Right kidney (tissue), 1 donor: ENCODE results near the gene SRBD1.

Experiments used
- DNase-seq: peaks from one replicate; pipeline ENCODE4 v3.0.0-alpha.2; 2016

SRBD1 gene

GRCh38 chr2:45595721-45596435 is 15.2 kb downstream of the SRBD1 start:
- DNase-seq: no peak

GRCh38 chr2:45591073-45591472 is 20.0 kb downstream of the SRBD1 start:
- no peak for DNase-seq

GRCh38 chr2:45588158-45588829 is 22.8 kb downstream of the SRBD1 start:
- no peak for DNase-seq

- DNase-seq: no peak
Measured at GRCh38 chr2:45586600-45586999, 24.5 kb downstream of the SRBD1 start.

- no peak for DNase-seq
Measured at GRCh38 chr2:45585267-45585861, 25.7 kb downstream of the SRBD1 start.

- DNase-seq: no peak
Measured at GRCh38 chr2:45583977-45584376, 27.1 kb downstream of the SRBD1 start.

- no peak for DNase-seq
Measured at GRCh38 chr2:45582522-45582921, 28.5 kb downstream of the SRBD1 start.

GRCh38 chr2:45578056-45578843 is 32.8 kb downstream of the SRBD1 start:
- DNase-seq: no peak

- no peak for DNase-seq
Measured at GRCh38 chr2:45577441-45577840, 33.6 kb downstream of the SRBD1 start.

- no peak for DNase-seq
Measured at GRCh38 chr2:45575881-45576280, 35.2 kb downstream of the SRBD1 start.

GRCh38 chr2:45572979-45573378 is 38.1 kb downstream of the SRBD1 start:
- no peak for DNase-seq

- no peak for DNase-seq
Measured at GRCh38 chr2:45571940-45572339, 39.1 kb downstream of the SRBD1 start.

- DNase-seq: no peak
Measured at GRCh38 chr2:45570671-45571334, 40.3 kb downstream of the SRBD1 start.

- DNase-seq: no peak
Measured at GRCh38 chr2:45568935-45569334, 42.1 kb downstream of the SRBD1 start.

- DNase-seq: no peak
Measured at GRCh38 chr2:45567974-45568789, 42.9 kb downstream of the SRBD1 start.

- no peak for DNase-seq
Measured at GRCh38 chr2:45567288-45567963, 43.6 kb downstream of the SRBD1 start.

- DNase-seq: no peak
Measured at GRCh38 chr2:45559436-45559835, 51.6 kb downstream of the SRBD1 start.

- no peak for DNase-seq
Measured at GRCh38 chr2:45554742-45555140, 56.3 kb downstream of the SRBD1 start.

GRCh38 chr2:45554073-45554741 is 56.9 kb downstream of the SRBD1 start:
- DNase-seq: no peak

- no peak for DNase-seq
Measured at GRCh38 chr2:45551862-45552261, 59.2 kb downstream of the SRBD1 start.
